ENCODE data around the gene LMBRD1. TPM values are rescaled to one million over a fixed set of nuclear protein-coding genes. Genes with fewer than 3 reads are reported as not detected.

Gene LMBRD1
- total RNA-seq, 1 experiment from 2014 or later, result 27.5 TPM

- no peaks in the 10 kb centered on the region for H3K27me3 ChIP-seq (replicated peaks; ENCODE audit: control insufficient read depth, insufficient read depth, low read length)
- H3K36me3 ChIP-seq (ENCODE audit: control insufficient read depth, insufficient read depth, low read length), result no peaks in the 10 kb centered on the region
- CTCF ChIA-PET, result interaction anchor here (0.9 kb wide), 1 partner anchor 64 kb away, joined by 5 read pairs; the partner anchor contains the start of gene LMBRD1
- Mint-ChIP-seq H3K4me3 (ENCODE audit: unreplicated experiment) (no peak overlapping the region), H3K4me1 (ENCODE audit: low read depth, unreplicated experiment) (no peaks in the 10 kb centered on the region), H3K27ac (ENCODE audit: unreplicated experiment) (no peak overlapping the region), H3K27me3 (ENCODE audit: insufficient read depth, unreplicated experiment) (no peaks in the 10 kb centered on the region), H3K36me3 (ENCODE audit: insufficient read depth, unreplicated experiment) (no peaks in the 10 kb centered on the region), H3K9me3 (ENCODE audit: unreplicated experiment) (no peaks in the 10 kb centered on the region)
- no peak for DNase-seq
- BruUV-seq (replicated peaks), result no TSS peak
- H3K4me3 ChIP-seq (ENCODE audit: low read depth, low read length), result no peak overlapping the region
- no peaks in the 10 kb centered on the region for H3K4me1 ChIP-seq
- intact Hi-C loops (cut with micrococcal nuclease; ENCODE audit: unreplicated experiment), result loop anchor here (1.0 to 5.0 kb wide), 5 partner anchors 64 to 434 kb away; partner anchors contain the start of gene COL19A1
- POLR2A ChIA-PET, result no interaction called here
- peak in 1 of 2 experiments; percentile 19 for TF ChIP-seq CTCF (IDR thresholded peaks at IDR 0.05; ENCODE audit: insufficient read depth in 1 of 2, low read depth in 1 of 2, low read length in 1 of 2, severe bottlenecking in 1 of 2, unreplicated experiment in 1 of 2)
- H3K9me3 ChIP-seq, result no peaks in the 10 kb centered on the region
Measured at GRCh38 chr6:69732640-69733039, 64.2 kb downstream of the LMBRD1 start.

GRCh38 chr6:69732045-69732444, 64.8 kb downstream of the LMBRD1 start:
- ChIA-PET POLR2A (no interaction called here), CTCF (no interaction called here)
- Mint-ChIP-seq H3K27me3 (ENCODE audit: insufficient read depth, unreplicated experiment) (no peaks in the 10 kb centered on the region), H3K4me1 (ENCODE audit: low read depth, unreplicated experiment) (no peaks in the 10 kb centered on the region), H3K9me3 (ENCODE audit: unreplicated experiment) (no peaks in the 10 kb centered on the region), H3K27ac (ENCODE audit: unreplicated experiment) (no peak overlapping the region), H3K4me3 (ENCODE audit: unreplicated experiment) (no peak overlapping the region), H3K36me3 (ENCODE audit: insufficient read depth, unreplicated experiment) (no peaks in the 10 kb centered on the region)
- TF ChIP-seq CTCF (IDR thresholded peaks at IDR 0.05; ENCODE audit: insufficient read depth in 1 of 2, low read depth in 1 of 2, low read length in 1 of 2, severe bottlenecking in 1 of 2, unreplicated experiment in 1 of 2), result no peak
- no peaks in the 10 kb centered on the region for H3K36me3 ChIP-seq (ENCODE audit: control insufficient read depth, insufficient read depth, low read length)
- no TSS peak for BruUV-seq (replicated peaks)
- intact Hi-C loops (cut with micrococcal nuclease; ENCODE audit: unreplicated experiment), result loop anchor here (1.0 to 5.0 kb wide), 5 partner anchors 64 to 434 kb away; partner anchors contain the start of gene COL19A1
- no peak overlapping the region for H3K4me3 ChIP-seq (ENCODE audit: low read depth, low read length)
- no peaks in the 10 kb centered on the region for H3K9me3 ChIP-seq
- no peaks in the 10 kb centered on the region for H3K27me3 ChIP-seq (replicated peaks; ENCODE audit: control insufficient read depth, insufficient read depth, low read length)
- H3K4me1 ChIP-seq, result no peaks in the 10 kb centered on the region
- no peak for DNase-seq

GRCh38 chr6:69729870-69730449, 66.8 kb downstream of the LMBRD1 start:
- Mint-ChIP-seq H3K27ac (ENCODE audit: unreplicated experiment) (no peak overlapping the region), H3K27me3 (ENCODE audit: insufficient read depth, unreplicated experiment) (no peaks in the 10 kb centered on the region), H3K4me3 (ENCODE audit: unreplicated experiment) (no peak overlapping the region), H3K4me1 (ENCODE audit: low read depth, unreplicated experiment) (no peaks in the 10 kb centered on the region), H3K36me3 (ENCODE audit: insufficient read depth, unreplicated experiment) (no peaks in the 10 kb centered on the region), H3K9me3 (ENCODE audit: unreplicated experiment) (peaks cover 9% of the 10 kb centered on the region)
- no TSS peak for BruUV-seq (replicated peaks)
- Histone ChIP-seq H3K9me3 (no peaks in the 10 kb centered on the region), H3K4me1 (no peaks in the 10 kb centered on the region), H3K27me3 (replicated peaks; ENCODE audit: control insufficient read depth, insufficient read depth, low read length) (no peaks in the 10 kb centered on the region), H3K4me3 (ENCODE audit: low read depth, low read length) (no peak overlapping the region), H3K36me3 (ENCODE audit: control insufficient read depth, insufficient read depth, low read length) (no peaks in the 10 kb centered on the region)
- CTCF ChIA-PET, result interaction anchor here (0.6 to 1.1 kb wide), 2 partner anchors 67 to 271 kb away, joined by 5 to 6 read pairs; partner anchors contain the start of gene LMBRD1
- peak; percentile 29 to 39 for TF ChIP-seq CTCF (IDR thresholded peaks at IDR 0.05; ENCODE audit: insufficient read depth in 1 of 2, low read depth in 1 of 2, low read length in 1 of 2, severe bottlenecking in 1 of 2, unreplicated experiment in 1 of 2)
- intact Hi-C loops (cut with micrococcal nuclease; ENCODE audit: unreplicated experiment), result loop anchor here (5.0 kb wide), 2 partner anchors 108 to 137 kb away; partner anchors contain the start of gene COL19A1
- POLR2A ChIA-PET, result no interaction called here
- no peak for DNase-seq

Measured in Caco-2 (cell line).